ENCODE measurements around the gene FBXO38. TPM values are rescaled to one million over a fixed set of nuclear protein-coding genes. Genes with fewer than 3 reads are reported as not detected.
A peak's percentile ranks its signal among the peaks of the same experiment; 100 is the strongest.

FBXO38 gene
- total and polyA plus RNA-seq, 4 donors, result 6.0 to 64.4 (median 37.8) TPM

GRCh38 chr5:148379340-148379739 lies 4.4 kb upstream of the FBXO38 start:
- Histone ChIP-seq H3K9me3 (ENCODE audit: control insufficient read depth, low read length) (no peaks in the 10 kb centered on the region), H3K27me3 (ENCODE audit: control insufficient read depth in 1 of 2, insufficient read depth in 2 of 2, low read length in 1 of 2) (no peaks in the 10 kb centered on the region), H3K4me3 (ENCODE audit: low read length in 2 of 2) (no peak overlapping the region), H3K36me3 (ENCODE audit: control insufficient read depth in 1 of 2, insufficient read depth in 2 of 2, low read length in 1 of 2) (no peaks in the 10 kb centered on the region), H3K4me1 (ENCODE audit: control insufficient read depth in 1 of 2, insufficient read depth in 2 of 2, low read length in 2 of 2) (no peaks in the 10 kb centered on the region), H3K27ac (ENCODE audit: low read depth in 1 of 2, low read length in 2 of 2) (no peak overlapping the region)
- no peak for ATAC-seq (ENCODE audit: low FRiP score)
- intact Hi-C loops (cut with DNase I), result no loop called here
- no peak for DNase-seq

DNA sequence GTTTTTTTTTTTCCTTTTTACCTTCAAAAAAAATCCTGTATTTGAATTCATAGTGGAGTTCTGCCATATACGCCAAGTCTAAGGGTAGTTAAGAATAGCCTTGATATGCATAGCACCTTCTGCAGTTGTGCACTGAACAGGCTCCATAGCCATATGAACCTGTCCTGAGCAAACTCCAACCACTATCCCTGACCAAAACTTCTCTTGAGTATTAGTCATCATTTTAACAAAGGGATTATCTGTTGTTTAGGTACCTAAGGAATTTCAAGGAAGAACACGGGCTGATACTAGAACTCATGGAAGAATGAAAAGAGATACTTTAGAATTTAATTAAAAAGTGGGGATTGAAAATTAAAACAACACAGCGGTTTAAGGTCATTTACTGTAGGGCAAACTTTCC lies 1.9 kb upstream of the FBXO38 start:
- intact Hi-C loops (cut with DNase I), result no loop called here
- Histone ChIP-seq H3K4me3 (ENCODE audit: low read length in 2 of 2) (no peak overlapping the region), H3K36me3 (ENCODE audit: control insufficient read depth in 1 of 2, insufficient read depth in 2 of 2, low read length in 1 of 2) (no peaks in the 10 kb centered on the region), H3K4me1 (ENCODE audit: control insufficient read depth in 1 of 2, insufficient read depth in 2 of 2, low read length in 2 of 2) (peaks cover 0 to 15% of the 10 kb centered on the region in 2 donors), H3K9me3 (ENCODE audit: control insufficient read depth, low read length) (no peaks in the 10 kb centered on the region), H3K27me3 (ENCODE audit: control insufficient read depth in 1 of 2, insufficient read depth in 2 of 2, low read length in 1 of 2) (no peaks in the 10 kb centered on the region), H3K27ac (ENCODE audit: low read depth in 1 of 2, low read length in 2 of 2) (no peak overlapping the region)
- 91 to 94% methylated on average over 3 of the region's 3 CpGs for WGBS, 2 donors
- no peak for DNase-seq
- ATAC-seq (ENCODE audit: low FRiP score), result no peak

GRCh38 chr5:148382961-148383360 lies 797 bp upstream of the FBXO38 start:
- Histone ChIP-seq H3K9me3 (ENCODE audit: control insufficient read depth, low read length) (no peaks in the 10 kb centered on the region), H3K4me1 (ENCODE audit: control insufficient read depth in 1 of 2, insufficient read depth in 2 of 2, low read length in 2 of 2) (peaks cover 0 to 15% of the 10 kb centered on the region in 2 donors), H3K27me3 (ENCODE audit: control insufficient read depth in 1 of 2, insufficient read depth in 2 of 2, low read length in 1 of 2) (no peaks in the 10 kb centered on the region), H3K4me3 (ENCODE audit: low read length in 2 of 2) (peak overlapping the region; percentile 77 to 90), H3K36me3 (ENCODE audit: control insufficient read depth in 1 of 2, insufficient read depth in 2 of 2, low read length in 1 of 2) (no peaks in the 10 kb centered on the region), H3K27ac (ENCODE audit: low read depth in 1 of 2, low read length in 2 of 2) (no peak overlapping the region)
- 4 to 12% methylated on average over 4 of the region's 4 CpGs for WGBS, 2 donors
- intact Hi-C loops (cut with DNase I), result no loop called here
- no peak for DNase-seq
- no peak for ATAC-seq (ENCODE audit: low FRiP score)

GRCh38 chr5:148384380-148384737 lies 601 bp downstream of the FBXO38 start:
- intact Hi-C loops (cut with DNase I), result no loop called here
- ATAC-seq (ENCODE audit: low FRiP score), result peak; percentile 17
- Histone ChIP-seq H3K4me3 (ENCODE audit: low read length in 2 of 2) (peak overlapping the region; percentile 89 to 90), H3K27me3 (ENCODE audit: control insufficient read depth in 1 of 2, insufficient read depth in 2 of 2, low read length in 1 of 2) (no peaks in the 10 kb centered on the region), H3K27ac (ENCODE audit: low read depth in 1 of 2, low read length in 2 of 2) (peak overlapping the region in 1 of 2 donors; percentile 92), H3K9me3 (ENCODE audit: control insufficient read depth, low read length) (no peaks in the 10 kb centered on the region), H3K4me1 (ENCODE audit: control insufficient read depth in 1 of 2, insufficient read depth in 2 of 2, low read length in 2 of 2) (peaks cover 5 to 18% of the 10 kb centered on the region in 2 donors), H3K36me3 (ENCODE audit: control insufficient read depth in 1 of 2, insufficient read depth in 2 of 2, low read length in 1 of 2) (no peaks in the 10 kb centered on the region)
- DNase-seq, result no peak
- 1 to 3% methylated on average over 6 of the region's 6 CpGs for WGBS, 2 donors

GRCh38 chr5:148385094-148385493 lies 1.3 kb downstream of the FBXO38 start:
- Histone ChIP-seq H3K27me3 (ENCODE audit: control insufficient read depth in 1 of 2, insufficient read depth in 2 of 2, low read length in 1 of 2) (no peaks in the 10 kb centered on the region), H3K27ac (ENCODE audit: low read depth in 1 of 2, low read length in 2 of 2) (no peak overlapping the region), H3K9me3 (ENCODE audit: control insufficient read depth, low read length) (no peaks in the 10 kb centered on the region), H3K4me1 (ENCODE audit: control insufficient read depth in 1 of 2, insufficient read depth in 2 of 2, low read length in 2 of 2) (peaks cover 5 to 18% of the 10 kb centered on the region in 2 donors), H3K4me3 (ENCODE audit: low read length in 2 of 2) (peak overlapping the region in 1 of 2 donors; percentile 90), H3K36me3 (ENCODE audit: control insufficient read depth in 1 of 2, insufficient read depth in 2 of 2, low read length in 1 of 2) (no peaks in the 10 kb centered on the region)
- ATAC-seq (ENCODE audit: low FRiP score) (no peak), DNase-seq (no peak)
- intact Hi-C loops (cut with DNase I), result no loop called here
- 65 to 70% methylated on average over 1 of the region's 1 CpG for WGBS, 2 donors

- Histone ChIP-seq H3K27me3 (ENCODE audit: control insufficient read depth in 1 of 2, insufficient read depth in 2 of 2, low read length in 1 of 2) (no peaks in the 10 kb centered on the region), H3K4me1 (ENCODE audit: control insufficient read depth in 1 of 2, insufficient read depth in 2 of 2, low read length in 2 of 2) (peaks cover 6 to 18% of the 10 kb centered on the region in 2 donors), H3K4me3 (ENCODE audit: low read length in 2 of 2) (no peak overlapping the region), H3K36me3 (ENCODE audit: control insufficient read depth in 1 of 2, insufficient read depth in 2 of 2, low read length in 1 of 2) (no peaks in the 10 kb centered on the region), H3K27ac (ENCODE audit: low read depth in 1 of 2, low read length in 2 of 2) (no peak overlapping the region), H3K9me3 (ENCODE audit: control insufficient read depth, low read length) (no peaks in the 10 kb centered on the region)
- intact Hi-C loops (cut with DNase I), result no loop called here
- WGBS, 2 donors, result 91 to 96% methylated on average over 1 of the region's 1 CpG
- DNase-seq (no peak), ATAC-seq (ENCODE audit: low FRiP score) (no peak)
Measured at GRCh38 chr5:148386041-148386440, 2.3 kb downstream of the FBXO38 start.

DNA sequence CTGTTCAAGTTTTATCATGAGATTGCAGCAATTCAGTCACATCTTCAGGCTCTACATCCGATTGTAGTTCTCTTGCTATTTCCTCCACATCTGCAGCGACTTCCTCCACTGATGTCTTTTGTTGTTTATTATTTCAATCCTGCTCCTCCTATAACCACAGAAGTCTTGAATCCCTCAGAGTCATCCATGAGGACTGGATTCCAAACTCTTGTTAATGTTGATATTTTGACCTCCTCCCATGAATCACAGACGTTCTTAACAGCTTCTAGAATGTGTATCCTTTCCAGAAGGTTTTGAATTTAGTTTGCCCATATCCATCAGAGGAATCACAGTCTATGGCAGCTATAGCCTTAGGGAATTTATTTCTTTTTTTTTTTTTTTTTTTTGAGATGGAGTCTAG lies 3.6 kb downstream of the FBXO38 start:
- H3K27me3 ChIP-seq (ENCODE audit: control insufficient read depth in 1 of 2, insufficient read depth in 2 of 2, low read length in 1 of 2), result no peaks in the 10 kb centered on the region
- no peaks in the 10 kb centered on the region for H3K36me3 ChIP-seq (ENCODE audit: control insufficient read depth in 1 of 2, insufficient read depth in 2 of 2, low read length in 1 of 2)
- WGBS, 2 donors, result 54 to 58% methylated on average over 3 of the region's 3 CpGs
- no peaks in the 10 kb centered on the region for H3K9me3 ChIP-seq (ENCODE audit: control insufficient read depth, low read length)
- H3K4me1 ChIP-seq (ENCODE audit: control insufficient read depth in 1 of 2, insufficient read depth in 2 of 2, low read length in 2 of 2), result peaks cover 6 to 18% of the 10 kb centered on the region in 2 donors
- no peak overlapping the region for H3K4me3 ChIP-seq (ENCODE audit: low read length in 2 of 2)
- H3K27ac ChIP-seq (ENCODE audit: low read depth in 1 of 2, low read length in 2 of 2), result no peak overlapping the region
- ATAC-seq (ENCODE audit: low FRiP score) (no peak), DNase-seq (no peak)
- intact Hi-C loops (cut with DNase I), result no loop called here

GRCh38 chr5:148388696-148389095 lies 4.9 kb downstream of the FBXO38 start:
- no peak overlapping the region for H3K27ac ChIP-seq (ENCODE audit: low read depth in 1 of 2, low read length in 2 of 2)
- no peaks in the 10 kb centered on the region for H3K27me3 ChIP-seq (ENCODE audit: control insufficient read depth in 1 of 2, insufficient read depth in 2 of 2, low read length in 1 of 2)
- no peaks in the 10 kb centered on the region for H3K36me3 ChIP-seq (ENCODE audit: control insufficient read depth in 1 of 2, insufficient read depth in 2 of 2, low read length in 1 of 2)
- H3K9me3 ChIP-seq (ENCODE audit: control insufficient read depth, low read length), result no peaks in the 10 kb centered on the region
- peaks cover 6 to 20% of the 10 kb centered on the region in 2 donors for H3K4me1 ChIP-seq (ENCODE audit: control insufficient read depth in 1 of 2, insufficient read depth in 2 of 2, low read length in 2 of 2)
- DNase-seq, result no peak
- intact Hi-C loops (cut with DNase I), result no loop called here
- no peak for ATAC-seq (ENCODE audit: low FRiP score)
- 61 to 71% methylated on average over 1 of the region's 1 CpG for WGBS, 2 donors
- no peak overlapping the region for H3K4me3 ChIP-seq (ENCODE audit: low read length in 2 of 2)

GRCh38 chr5:148390914-148391313 lies 7.2 kb downstream of the FBXO38 start:
- ATAC-seq (ENCODE audit: low FRiP score) (no peak), DNase-seq (no peak)
- WGBS, 2 donors, result 55 to 61% methylated on average over 5 of the region's 5 CpGs
- Histone ChIP-seq H3K27ac (ENCODE audit: low read depth in 1 of 2, low read length in 2 of 2) (no peak overlapping the region), H3K36me3 (ENCODE audit: control insufficient read depth in 1 of 2, insufficient read depth in 2 of 2, low read length in 1 of 2) (peaks cover 2 to 4% of the 10 kb centered on the region in 2 donors), H3K9me3 (ENCODE audit: control insufficient read depth, low read length) (no peaks in the 10 kb centered on the region), H3K27me3 (ENCODE audit: control insufficient read depth in 1 of 2, insufficient read depth in 2 of 2, low read length in 1 of 2) (no peaks in the 10 kb centered on the region), H3K4me3 (ENCODE audit: low read length in 2 of 2) (no peak overlapping the region), H3K4me1 (ENCODE audit: control insufficient read depth in 1 of 2, insufficient read depth in 2 of 2, low read length in 2 of 2) (peaks cover 6 to 9% of the 10 kb centered on the region in 2 donors)
- intact Hi-C loops (cut with DNase I), result no loop called here

All from aorta (tissue), 5 donors.